ENCODE measurements around the gene AVP. TPM values are rescaled to one million over a fixed set of nuclear protein-coding genes. Genes with fewer than 3 reads are reported as not detected.

Gene AVP
- total RNA-seq, 1 donor from 2014 or later: not detected

DNA sequence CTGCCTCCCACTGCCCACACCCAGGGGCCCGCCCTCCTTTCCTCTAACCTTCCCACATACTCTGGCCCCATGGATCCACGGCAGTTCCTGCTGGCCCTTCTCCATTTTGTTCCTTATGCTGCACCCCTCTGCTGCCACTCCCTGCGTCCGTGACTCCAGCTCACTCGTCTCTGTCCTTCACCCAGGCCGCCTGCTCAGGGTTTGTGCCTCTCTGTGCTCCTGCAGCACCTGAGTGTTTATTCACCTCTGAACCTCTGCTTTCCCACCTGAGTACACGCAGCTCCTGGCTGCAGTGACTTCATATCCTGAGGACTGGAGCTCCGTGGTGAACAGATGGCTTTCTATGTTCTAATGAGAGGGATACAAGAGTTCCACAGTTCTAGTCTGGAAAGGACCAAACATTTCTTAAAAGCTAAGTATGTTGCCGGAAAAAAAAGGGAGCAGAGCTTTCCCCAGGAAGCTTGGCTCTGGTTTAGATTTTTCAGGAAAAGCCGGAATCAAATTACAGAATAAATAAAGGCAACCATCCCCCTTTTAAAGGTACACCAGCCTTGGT is 42.6 kb downstream of the AVP start:
- no peaks in the 10 kb centered on the region for H3K9me3 Mint-ChIP-seq
- TF ChIP-seq, protein P1, sequence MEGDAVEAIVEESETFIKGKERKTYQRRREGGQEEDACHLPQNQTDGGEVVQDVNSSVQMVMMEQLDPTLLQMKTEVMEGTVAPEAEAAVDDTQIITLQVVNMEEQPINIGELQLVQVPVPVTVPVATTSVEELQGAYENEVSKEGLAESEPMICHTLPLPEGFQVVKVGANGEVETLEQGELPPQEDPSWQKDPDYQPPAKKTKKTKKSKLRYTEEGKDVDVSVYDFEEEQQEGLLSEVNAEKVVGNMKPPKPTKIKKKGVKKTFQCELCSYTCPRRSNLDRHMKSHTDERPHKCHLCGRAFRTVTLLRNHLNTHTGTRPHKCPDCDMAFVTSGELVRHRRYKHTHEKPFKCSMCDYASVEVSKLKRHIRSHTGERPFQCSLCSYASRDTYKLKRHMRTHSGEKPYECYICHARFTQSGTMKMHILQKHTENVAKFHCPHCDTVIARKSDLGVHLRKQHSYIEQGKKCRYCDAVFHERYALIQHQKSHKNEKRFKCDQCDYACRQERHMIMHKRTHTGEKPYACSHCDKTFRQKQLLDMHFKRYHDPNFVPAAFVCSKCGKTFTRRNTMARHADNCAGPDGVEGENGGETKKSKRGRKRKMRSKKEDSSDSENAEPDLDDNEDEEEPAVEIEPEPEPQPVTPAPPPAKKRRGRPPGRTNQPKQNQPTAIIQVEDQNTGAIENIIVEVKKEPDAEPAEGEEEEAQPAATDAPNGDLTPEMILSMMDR (conservative IDR thresholded peaks at IDR 0.05): no peak
- DNase-seq (ENCODE audit: extremely low spot score, unreplicated experiment): no peak
- peak overlapping the region; percentile 89 for H3K27ac Mint-ChIP-seq
- peaks cover 12% of the 10 kb centered on the region for H3K36me3 Mint-ChIP-seq
- H3K4me3 Mint-ChIP-seq: peak overlapping the region; percentile 76
- no peaks in the 10 kb centered on the region for H3K27me3 Mint-ChIP-seq
- peaks cover 16% of the 10 kb centered on the region for H3K4me1 Mint-ChIP-seq (ENCODE audit: unreplicated experiment)

- H3K4me1 Mint-ChIP-seq (ENCODE audit: unreplicated experiment): peaks cover 12% of the 10 kb centered on the region
- H3K27ac Mint-ChIP-seq: peak overlapping the region; percentile 63
- H3K27me3 Mint-ChIP-seq: no peaks in the 10 kb centered on the region
- no peak overlapping the region for H3K4me3 Mint-ChIP-seq
- DNase-seq (ENCODE audit: extremely low spot score, unreplicated experiment): no peak
- H3K36me3 Mint-ChIP-seq: peaks cover 12% of the 10 kb centered on the region
- H3K9me3 Mint-ChIP-seq: no peaks in the 10 kb centered on the region
- TF ChIP-seq, protein P1 (conservative IDR thresholded peaks at IDR 0.05): no peak
Observed at GRCh38 chr20:3040086-3040485, 44.4 kb downstream of the AVP start.

DNA sequence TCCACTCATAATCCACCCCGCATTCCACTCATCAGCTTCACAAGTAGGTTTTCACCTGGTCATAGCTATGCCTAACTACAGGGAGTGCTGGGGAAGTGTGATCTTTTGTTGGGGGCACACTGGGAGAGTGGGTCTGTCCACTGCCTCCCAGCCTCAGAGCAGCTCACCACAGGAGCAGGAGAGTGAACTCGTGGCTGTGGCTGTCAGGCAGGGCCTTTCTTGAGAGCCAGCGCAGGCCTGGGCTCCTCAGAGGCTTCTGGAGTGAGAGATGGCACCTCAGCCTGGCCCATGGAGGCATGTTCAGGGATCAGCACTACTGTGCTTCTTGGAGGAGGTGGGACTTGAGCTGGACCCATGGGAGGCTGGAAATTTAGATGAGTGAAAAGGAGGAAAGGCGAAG is 45.1 kb downstream of the AVP start:
- no peaks in the 10 kb centered on the region for H3K9me3 Mint-ChIP-seq
- TF ChIP-seq, protein P1 (conservative IDR thresholded peaks at IDR 0.05): no peak
- H3K4me1 Mint-ChIP-seq (ENCODE audit: unreplicated experiment): peaks cover 12% of the 10 kb centered on the region
- no peak for DNase-seq (ENCODE audit: extremely low spot score, unreplicated experiment)
- H3K4me3 Mint-ChIP-seq: no peak overlapping the region
- H3K27ac Mint-ChIP-seq: peak overlapping the region; percentile 63
- no peaks in the 10 kb centered on the region for H3K27me3 Mint-ChIP-seq
- H3K36me3 Mint-ChIP-seq: peaks cover 18% of the 10 kb centered on the region

DNA sequence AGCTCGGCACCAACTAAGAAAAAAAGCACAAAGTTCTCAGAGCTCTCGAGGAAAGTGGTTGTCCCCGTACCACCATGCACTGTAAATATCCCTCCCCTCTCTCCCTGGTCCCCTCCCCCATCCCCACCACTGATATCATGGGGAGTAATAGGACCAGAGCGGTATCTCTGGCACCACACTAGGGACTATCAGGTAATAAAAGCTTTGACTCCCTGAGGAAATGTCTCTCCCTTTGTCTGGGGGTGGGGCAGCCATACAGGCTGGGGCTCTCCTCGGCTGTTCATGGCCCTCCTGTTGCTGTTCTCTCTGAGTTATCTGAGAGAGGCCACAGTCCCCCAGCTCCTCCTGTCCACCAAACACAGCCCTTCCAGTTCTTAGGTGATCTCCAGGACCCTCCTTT is 46.1 kb downstream of the AVP start:
- Mint-ChIP-seq H3K36me3 (peaks cover 18% of the 10 kb centered on the region), H3K4me1 (ENCODE audit: unreplicated experiment) (peaks cover 12% of the 10 kb centered on the region), H3K4me3 (no peak overlapping the region), H3K27ac (no peak overlapping the region), H3K9me3 (no peaks in the 10 kb centered on the region), H3K27me3 (no peaks in the 10 kb centered on the region)
- no peak for DNase-seq (ENCODE audit: extremely low spot score, unreplicated experiment)
- TF ChIP-seq, protein P1 (conservative IDR thresholded peaks at IDR 0.05): no peak

DNA sequence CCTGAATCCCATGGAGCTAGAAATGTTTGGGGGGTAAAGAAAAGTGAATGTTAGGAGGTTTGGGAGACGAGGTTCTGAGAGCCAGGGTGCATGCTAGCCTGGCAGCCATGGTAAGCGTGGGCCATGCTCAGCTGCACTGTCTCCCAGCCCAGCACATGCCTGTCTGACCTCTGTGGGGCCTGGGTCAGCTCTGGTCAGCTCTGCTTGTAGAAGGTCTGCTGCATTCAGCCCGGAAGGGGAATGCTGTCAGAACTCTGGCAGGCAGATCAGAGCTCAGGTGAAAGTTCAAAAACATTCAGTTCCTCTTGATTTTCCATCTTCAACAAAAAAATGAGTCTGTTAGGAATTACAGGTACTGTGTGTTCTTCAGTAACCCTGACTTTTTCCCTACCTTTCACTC is 46.9 kb downstream of the AVP start:
- no peak overlapping the region for H3K27ac Mint-ChIP-seq
- no peak for DNase-seq (ENCODE audit: extremely low spot score, unreplicated experiment)
- H3K4me1 Mint-ChIP-seq (ENCODE audit: unreplicated experiment): peaks cover 12% of the 10 kb centered on the region
- TF ChIP-seq, protein P1 (conservative IDR thresholded peaks at IDR 0.05): no peak
- H3K4me3 Mint-ChIP-seq: no peak overlapping the region
- no peaks in the 10 kb centered on the region for H3K9me3 Mint-ChIP-seq
- H3K36me3 Mint-ChIP-seq: peaks cover 18% of the 10 kb centered on the region
- H3K27me3 Mint-ChIP-seq: no peaks in the 10 kb centered on the region

DNA sequence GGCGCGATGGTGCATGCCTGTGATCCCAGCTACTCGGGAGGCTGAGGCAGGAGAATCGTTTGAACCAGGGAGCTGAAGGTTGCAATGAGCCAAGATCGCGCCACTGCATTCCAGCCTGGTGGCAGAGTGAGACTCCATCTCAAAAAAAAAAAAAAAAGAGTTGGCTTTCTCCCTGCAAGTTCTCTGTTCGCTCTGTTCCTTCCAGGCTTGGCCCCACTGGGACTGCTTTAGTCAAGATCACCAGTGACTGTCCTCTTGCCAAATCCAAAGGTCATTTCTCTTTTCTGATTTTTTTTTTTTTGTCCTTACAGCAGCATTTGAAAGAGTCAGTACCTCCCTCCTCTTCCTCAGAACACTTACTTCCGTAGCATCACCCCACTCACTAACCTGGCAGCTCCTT is 51.9 kb downstream of the AVP start:
- no peaks in the 10 kb centered on the region for H3K9me3 Mint-ChIP-seq
- no peak overlapping the region for H3K4me3 Mint-ChIP-seq
- no peaks in the 10 kb centered on the region for H3K27me3 Mint-ChIP-seq
- H3K27ac Mint-ChIP-seq: no peak overlapping the region
- H3K36me3 Mint-ChIP-seq: peaks cover 17% of the 10 kb centered on the region
- TF ChIP-seq, protein P1 (conservative IDR thresholded peaks at IDR 0.05): no peak
- no peak for DNase-seq (ENCODE audit: extremely low spot score, unreplicated experiment)
- H3K4me1 Mint-ChIP-seq (ENCODE audit: unreplicated experiment): no peaks in the 10 kb centered on the region

Measured in type B pancreatic cell (in vitro differentiated cells).